ENCODE results near the gene PSMA8.
"Not testable (repeated sequence)": the region's sequence is repeated elsewhere in the genome, so short reads cannot be mapped to it uniquely, and the experiment has no call there.

The PSMA8 gene

DNA sequence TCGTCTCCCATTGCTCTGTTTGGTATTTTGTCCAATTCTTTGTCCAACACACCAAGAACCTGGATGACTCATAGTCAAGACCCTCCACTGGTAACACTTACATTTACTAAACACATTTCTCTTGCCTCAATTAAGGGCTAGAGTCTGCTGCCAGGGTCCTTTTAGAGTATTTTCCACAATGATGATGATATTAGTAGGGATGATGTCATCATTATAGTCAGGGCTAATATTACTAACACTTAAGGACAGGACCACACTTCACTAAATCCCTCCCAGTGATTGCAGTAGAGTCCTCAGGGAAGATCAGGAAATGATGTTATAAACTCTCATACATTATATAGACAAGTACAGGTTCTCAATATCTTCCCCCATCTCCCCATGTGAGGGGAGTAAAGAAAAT, 29.6 kb upstream of the PSMA8 start:
- H3K27ac Mint-ChIP-seq = peak overlapping the region; percentile 22
- DNase-seq = no peak
- H3K4me1 Mint-ChIP-seq = no peaks in the 10 kb centered on the region
- TF ChIP-seq, protein P1, sequence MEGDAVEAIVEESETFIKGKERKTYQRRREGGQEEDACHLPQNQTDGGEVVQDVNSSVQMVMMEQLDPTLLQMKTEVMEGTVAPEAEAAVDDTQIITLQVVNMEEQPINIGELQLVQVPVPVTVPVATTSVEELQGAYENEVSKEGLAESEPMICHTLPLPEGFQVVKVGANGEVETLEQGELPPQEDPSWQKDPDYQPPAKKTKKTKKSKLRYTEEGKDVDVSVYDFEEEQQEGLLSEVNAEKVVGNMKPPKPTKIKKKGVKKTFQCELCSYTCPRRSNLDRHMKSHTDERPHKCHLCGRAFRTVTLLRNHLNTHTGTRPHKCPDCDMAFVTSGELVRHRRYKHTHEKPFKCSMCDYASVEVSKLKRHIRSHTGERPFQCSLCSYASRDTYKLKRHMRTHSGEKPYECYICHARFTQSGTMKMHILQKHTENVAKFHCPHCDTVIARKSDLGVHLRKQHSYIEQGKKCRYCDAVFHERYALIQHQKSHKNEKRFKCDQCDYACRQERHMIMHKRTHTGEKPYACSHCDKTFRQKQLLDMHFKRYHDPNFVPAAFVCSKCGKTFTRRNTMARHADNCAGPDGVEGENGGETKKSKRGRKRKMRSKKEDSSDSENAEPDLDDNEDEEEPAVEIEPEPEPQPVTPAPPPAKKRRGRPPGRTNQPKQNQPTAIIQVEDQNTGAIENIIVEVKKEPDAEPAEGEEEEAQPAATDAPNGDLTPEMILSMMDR (IDR thresholded peaks at IDR 0.05) = no peak
- peaks cover 22% of the 10 kb centered on the region for H3K9me3 Mint-ChIP-seq
- peaks cover 6% of the 10 kb centered on the region for H3K27me3 Mint-ChIP-seq (ENCODE audit: low read depth, poor library complexity)
- no peak overlapping the region for H3K4me3 Mint-ChIP-seq
- H3K36me3 Mint-ChIP-seq (ENCODE audit: low read depth) = no peaks in the 10 kb centered on the region

DNA sequence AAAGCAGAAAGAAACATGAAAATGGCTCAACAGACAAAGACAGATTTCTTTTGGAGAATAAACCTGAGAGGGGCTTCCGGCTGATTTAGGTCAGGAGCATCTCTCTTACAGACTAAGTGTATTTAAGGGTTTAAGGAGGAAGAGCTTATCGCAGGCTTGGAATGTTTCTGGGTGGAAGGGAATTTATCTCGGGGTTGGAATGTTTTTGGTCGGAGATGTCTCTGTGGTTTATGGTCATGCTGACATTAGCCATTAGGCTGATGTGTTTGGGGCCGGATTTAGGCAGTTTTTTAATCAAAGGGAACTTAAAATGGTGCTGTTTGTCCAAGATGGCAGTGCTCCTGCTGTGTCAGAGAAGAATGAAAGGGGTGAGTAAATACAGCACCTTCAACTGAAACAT, 14.4 kb upstream of the PSMA8 start:
- DNase-seq = no peak
- H3K27ac Mint-ChIP-seq = no peak overlapping the region
- peaks cover 39% of the 10 kb centered on the region for H3K9me3 Mint-ChIP-seq
- H3K4me1 Mint-ChIP-seq = no peaks in the 10 kb centered on the region
- no peak overlapping the region for H3K4me3 Mint-ChIP-seq
- TF ChIP-seq, protein P1 (IDR thresholded peaks at IDR 0.05) = no peak
- no peaks in the 10 kb centered on the region for H3K27me3 Mint-ChIP-seq (ENCODE audit: low read depth, poor library complexity)
- peaks cover 18% of the 10 kb centered on the region for H3K36me3 Mint-ChIP-seq (ENCODE audit: low read depth)

DNA sequence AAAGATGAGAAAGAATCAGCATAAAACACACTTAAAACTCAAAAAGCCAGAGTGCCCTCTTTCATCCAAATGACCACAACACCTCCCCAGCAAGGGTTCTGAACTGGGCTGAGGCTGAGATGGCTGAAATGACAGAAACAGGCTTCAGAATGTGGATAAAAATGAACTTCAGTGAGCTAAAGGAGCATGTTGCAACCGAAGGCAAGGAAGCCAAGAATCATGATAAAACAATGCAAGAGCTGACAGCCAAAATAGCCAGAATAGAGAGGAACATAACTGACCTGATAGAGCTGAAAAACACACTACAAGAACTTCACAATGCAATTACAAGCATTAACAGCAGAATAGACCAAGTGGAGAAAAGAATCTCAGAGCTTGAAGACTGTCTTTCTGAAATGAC, 12.2 kb upstream of the PSMA8 start:
- no peaks in the 10 kb centered on the region for H3K27me3 Mint-ChIP-seq (ENCODE audit: low read depth, poor library complexity)
- TF ChIP-seq, protein P1 (IDR thresholded peaks at IDR 0.05) = no peak
- H3K4me3 Mint-ChIP-seq = no peak overlapping the region
- peaks cover 31% of the 10 kb centered on the region for H3K9me3 Mint-ChIP-seq
- H3K27ac Mint-ChIP-seq = no peak overlapping the region
- H3K36me3 Mint-ChIP-seq (ENCODE audit: low read depth) = peaks cover 18% of the 10 kb centered on the region
- no peak for DNase-seq
- no peaks in the 10 kb centered on the region for H3K4me1 Mint-ChIP-seq

DNA sequence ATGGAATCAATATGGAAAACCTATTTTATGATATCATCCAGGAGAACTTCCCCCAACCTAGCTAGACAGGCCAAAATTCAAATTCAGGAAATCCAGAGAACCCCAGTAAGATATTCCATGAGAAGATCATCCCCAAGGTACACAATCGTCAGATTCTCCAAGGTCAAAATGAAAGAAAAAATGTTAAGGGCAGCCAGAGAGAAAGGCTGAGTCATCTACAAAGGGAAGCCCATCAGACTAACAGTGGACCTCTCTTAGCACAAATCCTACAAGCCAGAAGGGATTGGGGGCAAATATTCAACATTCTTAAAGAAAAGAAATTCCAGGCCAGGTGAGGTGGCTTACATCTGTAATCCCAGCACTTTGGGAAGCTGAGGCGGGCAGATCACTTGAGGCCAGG, 11.7 kb upstream of the PSMA8 start:
- H3K4me3 Mint-ChIP-seq; DNase-seq; H3K27me3 Mint-ChIP-seq (ENCODE audit: low read depth, poor library complexity); H3K27ac Mint-ChIP-seq; H3K4me1 Mint-ChIP-seq: not testable (repeated sequence)
- peaks cover 31% of the 10 kb centered on the region for H3K9me3 Mint-ChIP-seq
- peaks cover 18% of the 10 kb centered on the region for H3K36me3 Mint-ChIP-seq (ENCODE audit: low read depth)

DNA sequence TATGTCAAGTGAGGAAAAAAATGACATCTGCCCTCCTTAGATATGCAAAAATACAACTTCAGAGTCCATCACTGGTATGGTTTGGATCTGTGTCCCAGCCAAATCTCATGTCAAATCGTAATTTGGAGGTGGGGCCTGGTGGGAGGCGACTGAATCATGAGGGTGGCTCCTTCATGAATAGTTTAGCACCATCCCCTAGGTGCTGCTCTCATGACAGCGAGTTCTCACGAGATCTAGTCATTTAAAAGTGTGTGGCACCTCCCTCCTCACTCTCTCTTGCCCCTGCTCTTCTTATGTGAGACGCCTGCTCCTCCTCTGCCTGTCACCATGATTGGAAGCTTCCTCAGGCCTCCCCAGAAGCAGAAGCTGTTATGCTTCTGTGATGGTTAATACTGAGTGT, 5.9 kb upstream of the PSMA8 start:
- DNase-seq = no peak
- Mint-ChIP-seq H3K27me3 (ENCODE audit: low read depth, poor library complexity) (no peaks in the 10 kb centered on the region), H3K4me3 (no peak overlapping the region), H3K36me3 (ENCODE audit: low read depth) (peaks cover 7% of the 10 kb centered on the region), H3K27ac (peak overlapping the region; percentile 68), H3K4me1 (no peaks in the 10 kb centered on the region), H3K9me3 (peaks cover 16% of the 10 kb centered on the region)
- TF ChIP-seq, protein P1 (IDR thresholded peaks at IDR 0.05) = no peak

DNA sequence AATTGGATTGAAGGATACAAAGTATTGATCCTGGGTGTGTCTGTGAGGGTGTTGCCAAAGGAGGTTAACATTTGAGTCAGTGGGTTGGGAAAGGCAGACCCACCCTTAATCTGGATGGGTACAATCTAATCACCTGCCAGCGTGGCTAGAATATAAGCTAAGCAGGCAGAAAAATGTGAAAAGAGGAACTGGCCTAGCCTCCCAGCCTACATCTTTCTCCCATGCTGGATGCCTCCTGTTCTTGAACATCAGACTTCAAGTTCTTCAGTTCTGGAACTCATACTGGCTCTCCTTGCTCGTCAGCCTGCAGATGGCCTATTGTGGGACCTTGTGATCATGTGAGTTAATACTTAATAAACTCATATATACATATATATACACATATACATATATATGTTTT, 5.5 kb upstream of the PSMA8 start:
- H3K4me3 Mint-ChIP-seq; H3K27me3 Mint-ChIP-seq (ENCODE audit: low read depth, poor library complexity); H3K36me3 Mint-ChIP-seq (ENCODE audit: low read depth); DNase-seq; H3K4me1 Mint-ChIP-seq: not testable (repeated sequence)
- Mint-ChIP-seq H3K9me3 (peaks cover 13% of the 10 kb centered on the region), H3K27ac (peak overlapping the region; percentile 68)

DNA sequence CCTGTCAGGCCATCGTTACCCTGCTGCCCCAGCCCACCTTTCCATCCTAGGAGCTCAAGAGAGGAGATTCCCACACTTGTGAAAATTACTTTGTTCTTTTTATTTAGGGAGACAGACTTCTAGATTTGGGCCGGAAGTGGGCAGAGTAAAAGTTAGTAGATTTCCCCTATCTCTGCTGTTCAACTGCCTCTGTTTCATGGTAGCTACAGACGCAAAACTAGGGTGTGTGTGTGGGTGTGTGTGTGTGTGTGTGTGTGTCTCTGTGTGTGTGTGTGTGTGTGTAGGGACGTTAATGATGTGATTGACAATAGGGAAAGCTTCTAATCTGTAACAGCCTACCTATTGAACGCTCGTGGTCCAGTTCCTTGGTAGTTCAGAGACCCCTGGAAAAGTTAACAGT, 438 bp downstream of the PSMA8 start:
- no peak for DNase-seq
- peaks cover 23% of the 10 kb centered on the region for H3K9me3 Mint-ChIP-seq
- peaks cover 41% of the 10 kb centered on the region for H3K4me1 Mint-ChIP-seq
- H3K27me3 Mint-ChIP-seq (ENCODE audit: low read depth, poor library complexity) = no peaks in the 10 kb centered on the region
- peak overlapping the region; percentile 77 for H3K27ac Mint-ChIP-seq
- no peak overlapping the region for H3K4me3 Mint-ChIP-seq
- TF ChIP-seq, protein P1 (IDR thresholded peaks at IDR 0.05) = no peak
- H3K36me3 Mint-ChIP-seq (ENCODE audit: low read depth) = peaks cover 11% of the 10 kb centered on the region
